ENCODE results near the gene BAHCC1. TPM values are rescaled to one million over a fixed set of nuclear protein-coding genes. Genes with fewer than 3 reads are reported as not detected.

The BAHCC1 gene
- total RNA-seq, 6 donors from 2014 or later, result 8.2 to 81.7 (median 21.0) TPM

GRCh38 chr17:81479175-81480071 lies 84.2 kb downstream of the BAHCC1 start:
- Histone ChIP-seq H3K27ac (no peak overlapping the region), H3K36me3 (no peaks in the 10 kb centered on the region), H3K9me3 (no peaks in the 10 kb centered on the region), H3K4me3 (no peak overlapping the region), H3K4me1 (peaks cover 17 to 31% (median 24%) of the 10 kb centered on the region in 4 donors), H3K27me3 (peaks cover 0 to 4% (median 0%) of the 10 kb centered on the region in 4 donors)
- DNase-seq, result peak in 1 of 2 donors; percentile 56
- ATAC-seq (ENCODE audit: low FRiP score in 2 of 2), result no peak
- no peak for TF ChIP-seq POLR2A (IDR thresholded peaks at IDR 0.05)
- no peak for TF ChIP-seq POLR2AphosphoS5 (IDR thresholded peaks at IDR 0.05)
- TF ChIP-seq EP300 (IDR thresholded peaks at IDR 0.05), result no peak
- TF ChIP-seq, protein P1, sequence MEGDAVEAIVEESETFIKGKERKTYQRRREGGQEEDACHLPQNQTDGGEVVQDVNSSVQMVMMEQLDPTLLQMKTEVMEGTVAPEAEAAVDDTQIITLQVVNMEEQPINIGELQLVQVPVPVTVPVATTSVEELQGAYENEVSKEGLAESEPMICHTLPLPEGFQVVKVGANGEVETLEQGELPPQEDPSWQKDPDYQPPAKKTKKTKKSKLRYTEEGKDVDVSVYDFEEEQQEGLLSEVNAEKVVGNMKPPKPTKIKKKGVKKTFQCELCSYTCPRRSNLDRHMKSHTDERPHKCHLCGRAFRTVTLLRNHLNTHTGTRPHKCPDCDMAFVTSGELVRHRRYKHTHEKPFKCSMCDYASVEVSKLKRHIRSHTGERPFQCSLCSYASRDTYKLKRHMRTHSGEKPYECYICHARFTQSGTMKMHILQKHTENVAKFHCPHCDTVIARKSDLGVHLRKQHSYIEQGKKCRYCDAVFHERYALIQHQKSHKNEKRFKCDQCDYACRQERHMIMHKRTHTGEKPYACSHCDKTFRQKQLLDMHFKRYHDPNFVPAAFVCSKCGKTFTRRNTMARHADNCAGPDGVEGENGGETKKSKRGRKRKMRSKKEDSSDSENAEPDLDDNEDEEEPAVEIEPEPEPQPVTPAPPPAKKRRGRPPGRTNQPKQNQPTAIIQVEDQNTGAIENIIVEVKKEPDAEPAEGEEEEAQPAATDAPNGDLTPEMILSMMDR (IDR thresholded peaks at IDR 0.05), result no peak
- WGBS, 2 donors, result 88 to 90% methylated on average over 12 to 20 of the region's 20 CpGs

DNA sequence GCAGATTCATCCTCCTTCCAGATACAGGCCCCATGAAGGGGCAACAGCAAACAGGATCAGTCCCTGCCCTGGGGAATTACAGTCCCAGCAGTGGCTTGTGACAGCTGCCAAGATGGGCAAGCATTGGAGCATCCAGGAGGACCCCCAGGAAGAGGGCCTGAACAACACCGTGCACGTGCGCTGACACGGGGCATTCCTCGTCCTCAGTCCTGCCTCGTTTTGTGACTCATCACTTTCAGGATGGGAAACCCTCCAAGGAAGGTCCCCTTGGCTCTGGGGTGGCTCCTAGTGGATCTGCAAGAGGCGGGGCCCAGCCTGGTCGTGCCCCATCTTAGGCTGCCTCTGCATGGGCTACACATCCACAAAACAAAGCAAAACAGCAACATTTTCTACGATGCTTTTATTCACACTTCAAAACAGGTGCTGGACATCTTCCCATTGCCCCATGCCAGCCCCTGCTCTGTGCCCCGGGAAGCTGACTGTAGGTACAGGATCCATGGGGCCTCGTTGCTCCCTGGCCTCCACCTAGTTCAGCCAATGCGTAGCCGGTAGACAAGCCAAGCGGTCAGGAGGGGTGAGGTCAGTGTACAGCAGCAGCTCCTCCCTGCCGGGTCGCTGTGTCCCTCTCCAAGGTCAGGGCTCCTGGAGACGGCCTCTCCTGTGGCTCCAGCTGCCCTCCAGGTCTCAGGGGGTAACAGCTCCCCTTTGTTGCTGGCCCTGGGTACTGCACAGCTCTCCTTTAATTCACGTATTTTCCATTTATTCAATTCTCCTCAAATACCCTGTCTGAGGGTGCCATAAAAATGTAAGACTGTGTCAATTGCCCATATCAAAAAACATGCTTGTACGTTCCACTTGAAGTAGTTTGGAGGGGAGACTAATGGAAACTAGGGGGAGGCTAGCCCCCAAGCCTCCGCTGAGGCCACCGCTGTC lies 85.1 kb downstream of the BAHCC1 start:
- no peak overlapping the region for H3K27ac ChIP-seq
- WGBS, 2 donors, result 73 to 79% methylated on average over 11 to 21 of the region's 21 CpGs
- H3K4me3 ChIP-seq, result peak overlapping the region in 2 of 4 donors; percentile 54 to 58
- TF ChIP-seq EP300 (IDR thresholded peaks at IDR 0.05) (no peak), POLR2AphosphoS5 (IDR thresholded peaks at IDR 0.05) (no peak), POLR2A (IDR thresholded peaks at IDR 0.05) (no peak)
- TF ChIP-seq, protein P1 (IDR thresholded peaks at IDR 0.05), result no peak
- no peaks in the 10 kb centered on the region for H3K9me3 ChIP-seq
- peaks cover 0 to 4% (median 0%) of the 10 kb centered on the region in 4 donors for H3K27me3 ChIP-seq
- DNase-seq (no peak), ATAC-seq (ENCODE audit: low FRiP score in 2 of 2) (peak in 1 of 2 donors; percentile 7)
- peaks cover 21 to 37% (median 28%) of the 10 kb centered on the region in 4 donors for H3K4me1 ChIP-seq
- H3K36me3 ChIP-seq, result no peaks in the 10 kb centered on the region

- Histone ChIP-seq H3K36me3 (no peaks in the 10 kb centered on the region), H3K9me3 (no peaks in the 10 kb centered on the region), H3K4me3 (peak overlapping the region; percentile 5 to 58 (median 50)), H3K4me1 (peaks cover 21 to 37% (median 28%) of the 10 kb centered on the region in 4 donors), H3K27ac (no peak overlapping the region), H3K27me3 (peaks cover 0 to 4% (median 0%) of the 10 kb centered on the region in 4 donors)
- 19 to 38% methylated on average over 7 to 60 of the region's 94 CpGs for WGBS, 2 donors
- ATAC-seq (ENCODE audit: low FRiP score in 2 of 2), result peak in 1 of 2 donors; percentile 86
- TF ChIP-seq, protein P1 (IDR thresholded peaks at IDR 0.05), result no peak
- no peak for TF ChIP-seq POLR2A (IDR thresholded peaks at IDR 0.05)
- TF ChIP-seq POLR2AphosphoS5 (IDR thresholded peaks at IDR 0.05), result no peak
- TF ChIP-seq EP300 (IDR thresholded peaks at IDR 0.05), result no peak
- peak; percentile 50 to 93 for DNase-seq
Observed at GRCh38 chr17:81481073-81481799, 86.0 kb downstream of the BAHCC1 start.

DNA sequence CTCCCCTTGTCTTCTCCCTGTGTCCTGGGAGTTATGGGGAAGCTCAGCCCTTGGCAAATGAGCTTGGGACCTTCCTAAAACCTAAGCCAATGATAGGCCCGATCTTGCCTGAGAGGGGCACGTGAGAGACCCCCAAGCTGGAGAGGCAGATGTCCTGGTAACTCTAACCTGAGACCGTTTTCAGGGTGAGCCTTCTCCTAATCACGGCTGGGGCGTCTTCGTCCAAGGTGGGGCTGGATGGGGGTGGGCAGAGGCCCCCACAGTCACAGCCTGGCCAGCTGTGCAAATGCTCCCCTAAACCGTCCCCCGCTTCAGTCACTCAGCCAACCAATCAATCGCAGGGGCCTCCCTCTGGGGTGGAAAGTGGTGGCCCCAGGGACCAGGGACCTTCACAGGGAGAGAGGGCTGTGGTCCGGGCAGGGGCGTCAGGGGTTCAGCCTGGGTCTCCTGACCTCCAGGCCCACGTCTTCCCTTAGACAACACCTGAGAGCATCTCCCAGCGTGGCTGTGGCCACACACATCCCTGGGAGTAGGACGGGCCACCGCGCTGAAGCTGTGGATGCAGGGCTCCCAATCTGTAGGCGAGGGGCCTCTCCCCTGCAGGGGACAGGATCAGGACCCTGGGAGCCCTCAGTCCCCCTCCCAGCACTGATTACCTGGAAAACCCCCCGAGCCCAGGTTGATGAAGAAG lies 86.7 kb downstream of the BAHCC1 start:
- no peaks in the 10 kb centered on the region for H3K36me3 ChIP-seq
- 26 to 69% methylated on average over 6 to 18 of the region's 18 CpGs for WGBS, 2 donors
- H3K27ac ChIP-seq, result no peak overlapping the region
- peak in 1 of 2 donors; percentile 56 for DNase-seq
- peak overlapping the region; percentile 5 to 58 (median 50) for H3K4me3 ChIP-seq
- H3K9me3 ChIP-seq, result no peaks in the 10 kb centered on the region
- ATAC-seq (ENCODE audit: low FRiP score in 2 of 2), result no peak
- TF ChIP-seq, protein P1 (IDR thresholded peaks at IDR 0.05), result no peak
- TF ChIP-seq POLR2A (IDR thresholded peaks at IDR 0.05) (no peak), EP300 (IDR thresholded peaks at IDR 0.05) (no peak), POLR2AphosphoS5 (IDR thresholded peaks at IDR 0.05) (no peak)
- H3K4me1 ChIP-seq, result peaks cover 21 to 37% (median 28%) of the 10 kb centered on the region in 4 donors
- peaks cover 0 to 4% (median 0%) of the 10 kb centered on the region in 4 donors for H3K27me3 ChIP-seq
